DOHH2 (cell line): ENCODE results near the gene KRTAP19-7.

ENCODE experiments used
- H3F3A ChIP-seq: fragments of 200-600 bp; sonication (generic), shearing (Covaris generic); 2 replicates; pipeline ENCODE4 v1.6.0; 2016; ENCODE audit warnings: antibody characterized with exemption, mild to moderate bottlenecking; ENCODE audit not compliant: control insufficient read depth, insufficient read depth
- H3K27ac ChIP-seq: fragments of 200-600 bp; sonication (generic); 2 replicates; pipeline ENCODE4 v1.5.1; 2014; ENCODE audit warnings: low read depth, mild to moderate bottlenecking, low read length, moderate library complexity
- H3K27me3 ChIP-seq: fragments of 200-600 bp; sonication (generic); 2 replicates; pipeline ENCODE4 v1.6.1; 2014; ENCODE audit warnings: mild to moderate bottlenecking, low read length, mixed read lengths; ENCODE audit not compliant: control insufficient read depth
- H3K36me3 ChIP-seq: fragments of 200-600 bp; sonication (generic); 2 replicates; pipeline ENCODE4 v1.6.1; 2014; ENCODE audit warnings: mild to moderate bottlenecking, low read length, moderate library complexity, mixed read lengths; ENCODE audit not compliant: control insufficient read depth
- H3K4me1 ChIP-seq: fragments of 200-600 bp; sonication (generic); 2 replicates; pipeline ENCODE4 v1.6.1; 2014; ENCODE audit warnings: mild to moderate bottlenecking, low read length, mixed read lengths; ENCODE audit not compliant: control insufficient read depth
- H3K4me2 ChIP-seq: fragments of 200-600 bp; sonication (generic); 2 replicates; pipeline ENCODE4 v1.6.0; 2014; ENCODE audit warnings: mild to moderate bottlenecking, low read length, moderate library complexity
- H3K4me3 ChIP-seq: fragments of 200-600 bp; sonication (generic); 2 replicates; pipeline ENCODE4 v1.5.1; 2014; ENCODE audit warnings: mild to moderate bottlenecking, low read length, mixed read lengths
- H3K79me2 ChIP-seq: fragments of 200-600 bp; sonication (generic); 2 replicates; pipeline ENCODE4 v1.6.1; 2014; ENCODE audit warnings: mild to moderate bottlenecking, low read length, mixed read lengths; ENCODE audit not compliant: control insufficient read depth
- H3K9me2 ChIP-seq: fragments of 200-600 bp; sonication (generic); replicated peaks from 2 replicates; pipeline ENCODE4 v1.6.1; 2014; ENCODE audit warnings: mild to moderate bottlenecking, low read length, mixed read lengths; ENCODE audit not compliant: control insufficient read depth
- H3K9me3 ChIP-seq: fragments of 200-600 bp; sonication (generic); 2 replicates; pipeline ENCODE4 v1.6.1; 2014; ENCODE audit warnings: antibody characterized with exemption, low read length, mixed read lengths; ENCODE audit not compliant: control insufficient read depth, insufficient read depth
- H4K20me1 ChIP-seq: fragments of 200-600 bp; sonication (generic); 2 replicates; pipeline ENCODE4 v1.6.0; 2014; ENCODE audit warnings: low read depth, mild to moderate bottlenecking, antibody characterized with exemption, low read length, moderate library complexity; ENCODE audit not compliant: control insufficient read depth, insufficient read depth
- CTCF ChIP-seq: fragments of 200-600 bp; sonication (generic); IDR thresholded peaks from one replicate; pipeline ENCODE4 v1.5.1; 2014; ENCODE audit warnings: antibody characterized with exemption, mild to moderate bottlenecking, low read depth, low read length; ENCODE audit not compliant: poor library complexity, severe bottlenecking
- EZH2phosphoT487 ChIP-seq: fragments of 200-600 bp; sonication (generic); IDR thresholded peaks from 2 replicates; pipeline ENCODE4 v1.6.1; 2017; ENCODE audit warnings: borderline replicate concordance, mild to moderate bottlenecking, antibody characterized with exemption, low read length, moderate library complexity, mixed read lengths

Gene KRTAP19-7

GRCh38 chr21:30598802-30599201 is 37.7 kb upstream of the KRTAP19-7 start, which contains the start of gene KRTAP6-2:
Gene KRTAP6-2, minus strand, starts transcription at chr21:30598902. Its CDS starts 28 bp downstream, at chr21:30598874.
- no peaks in the 10 kb centered on the region for H3K4me1 ChIP-seq
- no peaks in the 10 kb centered on the region for H3K9me3 ChIP-seq
- no peaks in the 10 kb centered on the region for H3F3A ChIP-seq
- H3K9me2 ChIP-seq, result no peaks in the 10 kb centered on the region
- TF ChIP-seq EZH2phosphoT487, result no peak
- no peak within 1 kb of the TSS for H3K27ac ChIP-seq
- no peak within 1 kb of the TSS for H3K4me3 ChIP-seq
- no peaks in the 10 kb centered on the region for H3K36me3 ChIP-seq
- H3K79me2 ChIP-seq, result no peaks in the 10 kb centered on the region
- no peaks in the 10 kb centered on the region for H3K27me3 ChIP-seq
- no peak within 1 kb of the TSS for H3K4me2 ChIP-seq
- no peaks in the 10 kb centered on the region for H4K20me1 ChIP-seq

- Histone ChIP-seq H3K36me3 (no peaks in the 10 kb centered on the region), H3K9me2 (no peaks in the 10 kb centered on the region), H3K27ac (no peak within 1 kb of the TSS), H3K79me2 (no peaks in the 10 kb centered on the region), H3K4me1 (no peaks in the 10 kb centered on the region), H3K27me3 (no peaks in the 10 kb centered on the region), H3F3A (no peaks in the 10 kb centered on the region), H4K20me1 (no peaks in the 10 kb centered on the region), H3K9me3 (no peaks in the 10 kb centered on the region), H3K4me3 (no peak within 1 kb of the TSS), H3K4me2 (no peak within 1 kb of the TSS)
- no peak for TF ChIP-seq EZH2phosphoT487
- TF ChIP-seq CTCF, result no peak
These were observed 31.0 kb upstream of the KRTAP19-7 start, which contains the start of gene KRTAP6-3 for GRCh38 chr21:30592140-30592539. Gene KRTAP6-3, plus strand, starts transcription at chr21:30592440. Its CDS starts 6 bp downstream, at chr21:30592446.

DNA sequence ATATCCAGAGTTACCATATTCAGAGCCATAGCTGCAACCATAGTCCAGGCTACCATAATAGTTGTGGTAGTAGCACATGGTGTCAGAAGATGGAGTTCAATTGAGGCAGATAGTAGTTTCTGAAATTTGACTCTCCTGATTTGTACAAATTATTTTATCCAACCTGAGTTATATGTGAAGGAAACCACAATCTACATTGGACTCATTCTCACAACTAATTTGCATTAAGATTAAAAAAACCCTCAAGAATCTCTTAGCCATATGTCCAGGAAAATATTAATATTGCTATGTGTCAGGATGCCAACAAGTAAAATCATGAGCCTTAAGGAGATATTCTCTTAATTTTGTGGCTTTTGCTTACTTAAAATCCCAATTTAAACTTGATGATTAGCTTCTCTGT is 29.2 kb upstream of the KRTAP19-7 start, which contains the start of gene KRTAP22-2:
Gene KRTAP22-2 (minus strand): TSS at position 101 of the 400 bp plus-strand sequence.
- Histone ChIP-seq H3K27ac (no peak within 1 kb of the TSS), H3K4me1 (no peaks in the 10 kb centered on the region), H3F3A (no peaks in the 10 kb centered on the region), H3K9me2 (no peaks in the 10 kb centered on the region), H3K36me3 (no peaks in the 10 kb centered on the region), H3K79me2 (no peaks in the 10 kb centered on the region), H3K27me3 (no peaks in the 10 kb centered on the region), H3K4me3 (no peak within 1 kb of the TSS), H3K9me3 (no peaks in the 10 kb centered on the region), H4K20me1 (no peaks in the 10 kb centered on the region), H3K4me2 (no peak within 1 kb of the TSS)
- no peak for TF ChIP-seq EZH2phosphoT487
- TF ChIP-seq CTCF, result no peak

GRCh38 chr21:30582870-30583269 is 21.8 kb upstream of the KRTAP19-7 start:
- no peak overlapping the region for H3K4me2 ChIP-seq

More at GRCh38 chr21:30582870-30583269, 21.8 kb upstream of the KRTAP19-7 start:
- H3K4me3 ChIP-seq, result no peak overlapping the region
- no peaks in the 10 kb centered on the region for H3K27me3 ChIP-seq
- no peak for TF ChIP-seq EZH2phosphoT487
- H4K20me1 ChIP-seq, result no peaks in the 10 kb centered on the region
- no peaks in the 10 kb centered on the region for H3F3A ChIP-seq
- H3K9me2 ChIP-seq, result no peaks in the 10 kb centered on the region
- H3K4me1 ChIP-seq, result no peaks in the 10 kb centered on the region
- H3K27ac ChIP-seq, result no peak overlapping the region
- H3K9me3 ChIP-seq, result no peaks in the 10 kb centered on the region
- H3K79me2 ChIP-seq, result no peaks in the 10 kb centered on the region
- no peaks in the 10 kb centered on the region for H3K36me3 ChIP-seq
